Hematopoietic multipotent progenitor cell treated with erythropoietin and hydrocortisone succinate and interleukin-3 and kit ligand, for 4 days (in vitro differentiated cells): ENCODE measurements around the gene ZYG11A.

Experiments used
- DNase-seq: peaks from one replicate; pipeline ENCODE4 v3.0.0-alpha.2; 2015

Gene ZYG11A

GRCh38 chr1:52919051-52919722, 76.6 kb downstream of the ZYG11A start:
- no peak for DNase-seq

- DNase-seq, result no peak
Observed at GRCh38 chr1:52919723-52920483, 77.3 kb downstream of the ZYG11A start.

GRCh38 chr1:52920791-52921291, 78.3 kb downstream of the ZYG11A start:
- DNase-seq, result no peak

- no peak for DNase-seq
Observed at GRCh38 chr1:52925571-52926005, 83.0 kb downstream of the ZYG11A start.

GRCh38 chr1:52926864-52927211, 84.3 kb downstream of the ZYG11A start:
- no peak for DNase-seq

- DNase-seq, result peak; percentile 81
Observed at GRCh38 chr1:52927212-52928014, 84.9 kb downstream of the ZYG11A start, which contains the start of gene SCP2. Gene SCP2, plus strand, starts transcription at chr1:52927276. Its CDS starts 121 bp downstream, at chr1:52927397.

GRCh38 chr1:52928015-52928404, 85.5 kb downstream of the ZYG11A start:
- no peak for DNase-seq

- DNase-seq, result no peak
Observed at GRCh38 chr1:52929019-52929418, 86.5 kb downstream of the ZYG11A start.

GRCh38 chr1:52937433-52938182, 95.0 kb downstream of the ZYG11A start:
- no peak for DNase-seq

GRCh38 chr1:52938183-52938451, 95.6 kb downstream of the ZYG11A start:
- DNase-seq, result no peak

GRCh38 chr1:52943876-52944416, 101.4 kb downstream of the ZYG11A start:
- no peak for DNase-seq

- no peak for DNase-seq
Observed at GRCh38 chr1:52944566-52944965, 102.0 kb downstream of the ZYG11A start.
